ENCODE results near the gene AP4S1. TPM values are rescaled to one million over a fixed set of nuclear protein-coding genes. Genes with fewer than 3 reads are reported as not detected.

Gene AP4S1
- total RNA-seq, 1 donor from 2014 or later: 12.9 TPM

DNA sequence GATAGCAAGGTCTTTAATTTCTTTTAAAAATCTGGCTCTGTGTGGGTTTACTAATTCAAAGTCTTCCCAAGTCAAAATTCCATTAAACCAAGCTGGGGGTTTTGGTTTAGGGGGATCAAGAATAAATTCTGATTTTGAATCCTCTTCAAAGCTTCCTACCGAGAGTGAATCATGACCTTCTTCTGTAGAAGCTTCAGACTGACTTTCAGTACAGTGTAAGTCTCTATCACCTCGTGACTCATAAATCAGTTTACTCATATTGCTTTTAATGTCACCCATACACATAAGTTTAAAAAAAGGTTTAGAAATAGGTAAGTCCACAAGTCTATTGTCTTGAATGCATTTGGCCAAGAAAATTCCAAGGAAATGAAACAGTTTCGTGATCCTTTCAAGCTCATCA is 81.3 kb downstream of the AP4S1 start:
- no peak for DNase-seq (ENCODE audit: low spot score, unreplicated experiment)
- no peaks in the 10 kb centered on the region for H3K27me3 Mint-ChIP-seq
- H3K4me1 Mint-ChIP-seq (ENCODE audit: low read depth): no peaks in the 10 kb centered on the region
- H3K4me3 Mint-ChIP-seq (ENCODE audit: low read depth): no peak overlapping the region
- TF ChIP-seq, protein P1, sequence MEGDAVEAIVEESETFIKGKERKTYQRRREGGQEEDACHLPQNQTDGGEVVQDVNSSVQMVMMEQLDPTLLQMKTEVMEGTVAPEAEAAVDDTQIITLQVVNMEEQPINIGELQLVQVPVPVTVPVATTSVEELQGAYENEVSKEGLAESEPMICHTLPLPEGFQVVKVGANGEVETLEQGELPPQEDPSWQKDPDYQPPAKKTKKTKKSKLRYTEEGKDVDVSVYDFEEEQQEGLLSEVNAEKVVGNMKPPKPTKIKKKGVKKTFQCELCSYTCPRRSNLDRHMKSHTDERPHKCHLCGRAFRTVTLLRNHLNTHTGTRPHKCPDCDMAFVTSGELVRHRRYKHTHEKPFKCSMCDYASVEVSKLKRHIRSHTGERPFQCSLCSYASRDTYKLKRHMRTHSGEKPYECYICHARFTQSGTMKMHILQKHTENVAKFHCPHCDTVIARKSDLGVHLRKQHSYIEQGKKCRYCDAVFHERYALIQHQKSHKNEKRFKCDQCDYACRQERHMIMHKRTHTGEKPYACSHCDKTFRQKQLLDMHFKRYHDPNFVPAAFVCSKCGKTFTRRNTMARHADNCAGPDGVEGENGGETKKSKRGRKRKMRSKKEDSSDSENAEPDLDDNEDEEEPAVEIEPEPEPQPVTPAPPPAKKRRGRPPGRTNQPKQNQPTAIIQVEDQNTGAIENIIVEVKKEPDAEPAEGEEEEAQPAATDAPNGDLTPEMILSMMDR (IDR thresholded peaks at IDR 0.05; ENCODE audit: unreplicated experiment): no peak
- peaks cover 50% of the 10 kb centered on the region for H3K36me3 Mint-ChIP-seq (ENCODE audit: insufficient read depth)
- H3K27ac Mint-ChIP-seq: peak overlapping the region; percentile 56
- no peaks in the 10 kb centered on the region for H3K9me3 Mint-ChIP-seq (ENCODE audit: low read depth)

DNA sequence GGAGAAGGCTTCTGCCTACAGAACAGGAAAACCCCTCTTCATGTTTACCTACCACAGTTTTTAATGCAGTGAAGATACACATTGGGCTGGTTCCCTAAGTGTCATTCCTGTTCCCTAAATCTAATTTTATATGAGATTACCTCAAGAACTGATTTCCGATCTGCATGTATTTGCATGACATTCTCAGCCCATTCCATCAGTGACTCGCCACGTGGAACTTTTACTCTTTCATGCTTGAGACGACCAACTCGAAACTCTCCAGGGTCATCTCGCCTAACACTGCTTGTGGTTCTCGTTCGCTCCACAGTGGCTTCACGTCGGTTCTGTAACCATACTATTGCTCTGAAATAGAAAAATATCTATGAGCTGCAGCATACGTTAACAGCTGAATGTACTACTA is 83.8 kb downstream of the AP4S1 start:
- Mint-ChIP-seq H3K9me3 (ENCODE audit: low read depth) (no peaks in the 10 kb centered on the region), H3K4me3 (ENCODE audit: low read depth) (no peak overlapping the region), H3K27me3 (no peaks in the 10 kb centered on the region), H3K36me3 (ENCODE audit: insufficient read depth) (peaks cover 33% of the 10 kb centered on the region), H3K27ac (no peak overlapping the region), H3K4me1 (ENCODE audit: low read depth) (no peaks in the 10 kb centered on the region)
- no peak for DNase-seq (ENCODE audit: low spot score, unreplicated experiment)
- TF ChIP-seq, protein P1 (IDR thresholded peaks at IDR 0.05; ENCODE audit: unreplicated experiment): no peak

DNA sequence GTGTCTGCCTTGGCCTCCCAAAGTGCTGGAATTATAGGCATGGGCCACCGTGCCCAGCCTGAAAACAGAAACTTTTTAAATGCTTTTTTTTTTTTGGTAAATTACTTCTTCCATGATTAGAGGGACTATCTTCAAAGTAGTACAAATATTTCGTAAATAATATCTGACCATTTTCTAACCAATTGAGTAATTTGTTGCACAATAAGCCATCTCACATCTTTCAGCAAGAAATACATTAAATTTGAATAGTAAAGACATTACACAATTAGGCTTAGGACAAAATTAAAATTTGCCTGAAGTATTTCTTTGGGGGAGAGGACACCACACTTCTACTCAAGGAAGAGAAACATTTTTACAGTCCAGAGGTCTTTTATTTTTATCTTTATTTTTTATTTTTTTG is 85.4 kb downstream of the AP4S1 start:
- Mint-ChIP-seq H3K4me3 (ENCODE audit: low read depth) (no peak overlapping the region), H3K4me1 (ENCODE audit: low read depth) (no peaks in the 10 kb centered on the region), H3K36me3 (ENCODE audit: insufficient read depth) (peaks cover 28% of the 10 kb centered on the region), H3K27me3 (no peaks in the 10 kb centered on the region), H3K9me3 (ENCODE audit: low read depth) (no peaks in the 10 kb centered on the region), H3K27ac (no peak overlapping the region)
- DNase-seq (ENCODE audit: low spot score, unreplicated experiment): no peak
- TF ChIP-seq, protein P1 (IDR thresholded peaks at IDR 0.05; ENCODE audit: unreplicated experiment): no peak

DNA sequence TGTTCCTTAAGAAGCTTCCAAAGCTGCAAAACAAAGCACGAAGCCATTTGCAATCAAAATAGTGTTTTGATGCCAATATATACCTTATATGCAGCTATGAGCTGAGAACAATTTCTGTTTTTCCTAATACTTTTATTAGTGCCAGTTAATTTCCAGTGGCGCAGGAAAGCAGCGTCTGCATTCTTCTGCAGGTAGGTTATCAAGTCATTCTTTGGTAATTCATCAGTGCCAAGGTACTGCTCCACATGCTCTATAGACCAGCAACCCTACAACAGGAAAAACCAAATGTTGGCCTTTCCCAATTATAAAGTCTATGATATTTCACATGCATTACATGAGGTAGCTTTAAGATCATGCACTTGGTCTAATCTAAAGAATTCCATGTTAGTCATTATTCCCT is 88.3 kb downstream of the AP4S1 start:
- DNase-seq (ENCODE audit: low spot score, unreplicated experiment): no peak
- no peak overlapping the region for H3K4me3 Mint-ChIP-seq (ENCODE audit: low read depth)
- no peak overlapping the region for H3K27ac Mint-ChIP-seq
- H3K4me1 Mint-ChIP-seq (ENCODE audit: low read depth): no peaks in the 10 kb centered on the region
- no peaks in the 10 kb centered on the region for H3K9me3 Mint-ChIP-seq (ENCODE audit: low read depth)
- TF ChIP-seq, protein P1 (IDR thresholded peaks at IDR 0.05; ENCODE audit: unreplicated experiment): no peak
- peaks cover 27% of the 10 kb centered on the region for H3K36me3 Mint-ChIP-seq (ENCODE audit: insufficient read depth)
- H3K27me3 Mint-ChIP-seq: no peaks in the 10 kb centered on the region

DNA sequence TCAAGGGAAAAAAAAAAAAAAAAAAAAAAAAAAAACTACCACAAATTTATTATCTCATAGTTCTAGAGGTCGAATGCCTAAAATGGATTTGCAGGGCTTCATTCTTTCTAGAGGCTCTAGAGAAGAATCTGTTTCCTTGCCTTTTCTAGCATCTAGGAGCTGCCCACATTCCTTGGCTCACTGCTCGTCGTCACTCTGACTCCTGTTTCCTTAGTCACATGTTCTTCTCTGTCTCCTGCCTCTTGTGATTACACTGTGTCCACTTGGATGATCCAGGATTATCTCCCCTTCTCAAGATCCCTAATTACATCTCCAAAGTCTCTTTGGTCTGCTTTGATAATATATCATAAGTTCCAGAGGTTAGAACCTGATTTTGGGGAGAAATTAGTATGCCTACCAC is 93.4 kb downstream of the AP4S1 start:
- DNase-seq (ENCODE audit: low spot score, unreplicated experiment): no peak
- H3K36me3 Mint-ChIP-seq (ENCODE audit: insufficient read depth): peaks cover 23% of the 10 kb centered on the region
- H3K27me3 Mint-ChIP-seq: no peaks in the 10 kb centered on the region
- H3K27ac Mint-ChIP-seq: peak overlapping the region; percentile 33
- no peaks in the 10 kb centered on the region for H3K4me1 Mint-ChIP-seq (ENCODE audit: low read depth)
- TF ChIP-seq, protein P1 (IDR thresholded peaks at IDR 0.05; ENCODE audit: unreplicated experiment): no peak
- H3K4me3 Mint-ChIP-seq (ENCODE audit: low read depth): no peak overlapping the region
- H3K9me3 Mint-ChIP-seq (ENCODE audit: low read depth): no peaks in the 10 kb centered on the region

Measured in progenitor cell of endocrine pancreas (in vitro differentiated cells).